HCT116 (cell line): ENCODE results near the gene HIGD1C. TPM values are rescaled to one million over a fixed set of nuclear protein-coding genes. Genes with fewer than 3 reads are reported as not detected.

ENCODE experiments used
- ATAC-seq: fragments of 200-7000 bp; cut with Tn5 transposase; 2 replicates; pipeline ENCODE4 v1.9.1; 2020; ENCODE audit warnings: mild to moderate bottlenecking, moderate library complexity
- BruUV-seq: library from RNA; stranded (reverse); fragments of 400-500 nt; replicated peaks from 2 replicates; lab custom pipeline; 2021; lab: Mats Ljungman, UMichigan
- CTCF ChIA-PET: fragments of 300-600 bp; sonication (Branson Sonifier 250); formaldehyde crosslinking; loops from one replicate; lab custom pipeline; 2021; ENCODE audit warnings: antibody characterized with exemption; lab: Charles Lee
- POLR2A ChIA-PET: fragments of 300-600, 350-600 bp; sonication (Branson Sonifier 250); formaldehyde crosslinking; loops from one replicate; lab custom pipeline; 2021; ENCODE audit warnings: antibody characterized with exemption; lab: Charles Lee
- RAD21 ChIA-PET, 2 experiments: fragments of 300-600 bp; sonication (Branson Sonifier 250); formaldehyde crosslinking; loops; one replicate each; lab custom pipeline; 2023; ENCODE audit warnings: low total read pairs in 2 of 2; ENCODE audit not compliant: uncharacterized antibody in 2 of 2, unreplicated experiment in 2 of 2, low non-redundant PET in 1 of 2; lab: Charles Lee
- DNase-seq: peaks from one replicate; pipeline ENCODE4 v3.0.0-alpha.2; 2010; ENCODE audit warnings: low read depth, low spot score
- H2AFZ ChIP-seq: fragments of 200-600 bp; shearing (Covaris generic), sonication (generic); 2 replicates; pipeline ENCODE4 v1.6.1; 2017; ENCODE audit warnings: low read depth, mixed run types, mixed read lengths, antibody characterized with exemption, low read length; ENCODE audit not compliant: poor library complexity, severe bottlenecking
- H3K27ac ChIP-seq: 2 replicates; pipeline ENCODE4 v1.5.1; 2012; ENCODE audit warnings: low read depth, low read length
- H3K27me3 ChIP-seq: fragments of 200-600 bp; sonication (generic); 2 replicates; pipeline ENCODE4 v1.6.1; 2016; ENCODE audit warnings: mixed run types, low read length, mixed read lengths; ENCODE audit not compliant: insufficient read depth
- H3K36me3 ChIP-seq, 2 experiments: fragments of 200-500 bp in 1 of 2; fragments of 200-600 bp in 1 of 2; sonication (Bioruptor generic) in 1 of 2; sonication (generic) in 1 of 2; 2 replicates each; pipeline versions ENCODE4 v1.5.1 to v1.6.1; 2014 to 2016; ENCODE audit warnings: low read length in 2 of 2, inconsistent platforms in 1 of 2, mixed read lengths in 1 of 2, mixed run types in 1 of 2; ENCODE audit not compliant: insufficient read depth in 2 of 2, control insufficient read depth in 1 of 2
- H3K4me1 ChIP-seq, 2 experiments: fragments of 200-600 bp in 1 of 2; sonication (generic) in 1 of 2; 2 replicates each; pipeline versions ENCODE4 v1.5.1 to v1.6.1; 2012 to 2017; ENCODE audit warnings: low read length in 2 of 2, inconsistent platforms in 1 of 2, mild to moderate bottlenecking in 1 of 2, mixed read lengths in 1 of 2, mixed run types in 1 of 2, moderate library complexity in 1 of 2; ENCODE audit not compliant: insufficient read depth in 2 of 2, control insufficient read depth in 1 of 2
- H3K4me2 ChIP-seq: fragments of 200-600 bp; sonication (generic); 2 replicates; pipeline ENCODE4 v1.6.1; 2017; ENCODE audit warnings: mixed run types, low read length, mixed read lengths
- H3K4me3 ChIP-seq, 2 experiments: fragments of 200-600 bp in 1 of 2; sonication (generic) in 1 of 2; replicated peaks in 1 of 2; 2 replicates each; pipeline ENCODE4 v1.5.1; 2011 to 2016; ENCODE audit warnings: low read length in 2 of 2, control low read depth in 1 of 2, low read depth in 1 of 2, mild to moderate bottlenecking in 1 of 2, mixed read lengths in 1 of 2, mixed run types in 1 of 2
- H3K79me2 ChIP-seq: fragments of 200-600 bp; sonication (generic); 2 replicates; pipeline ENCODE4 v1.6.1; 2017; ENCODE audit warnings: mild to moderate bottlenecking, mixed run types, low read length, moderate library complexity, mixed read lengths; ENCODE audit not compliant: insufficient read depth
- H3K9ac ChIP-seq: fragments of 200-600 bp; sonication (generic); 2 replicates; pipeline ENCODE4 v1.6.1; 2016; ENCODE audit warnings: low read length, mixed read lengths
- H3K9me2 ChIP-seq: fragments of 200-600 bp; sonication (generic), shearing (Covaris generic); 2 replicates; pipeline ENCODE4 v1.6.1; 2017; ENCODE audit warnings: mixed run types, mild to moderate bottlenecking, moderate library complexity; ENCODE audit not compliant: insufficient read depth
- H3K9me3 ChIP-seq, 2 experiments: fragments of 200-500 bp in 1 of 2; fragments of 200-600 bp in 1 of 2; sonication (Bioruptor generic) in 1 of 2; sonication (generic) in 1 of 2; 2 replicates each; pipeline ENCODE4 v1.6.1; 2014 to 2017; ENCODE audit warnings: low read length in 2 of 2, mixed read lengths in 2 of 2, inconsistent platforms in 1 of 2, low read depth in 1 of 2, mild to moderate bottlenecking in 1 of 2, mixed run types in 1 of 2, moderate library complexity in 1 of 2; ENCODE audit not compliant: control insufficient read depth in 1 of 2, insufficient read depth in 1 of 2
- H4K20me1 ChIP-seq: fragments of 200-600 bp; sonication (generic), shearing (Covaris generic); 2 replicates; pipeline ENCODE4 v1.6.1; 2017; ENCODE audit warnings: mixed run types, mild to moderate bottlenecking, moderate library complexity; ENCODE audit not compliant: insufficient read depth
- CBX3 ChIP-seq: IDR thresholded peaks from 2 replicates; pipeline ENCODE4 v1.6.1; 2012; ENCODE audit warnings: low read depth
- CEBPB ChIP-seq: IDR thresholded peaks from 2 replicates; pipeline ENCODE4 v1.6.1; 2012; ENCODE audit warnings: low read depth
- EZH2 ChIP-seq: fragments of 200-600 bp; sonication (generic); IDR thresholded peaks from 2 replicates; pipeline ENCODE4 v1.6.1; 2017; ENCODE audit warnings: antibody characterized with exemption, mixed run types
- EZH2phosphoT487 ChIP-seq: fragments of 200-600 bp; IDR thresholded peaks from 2 replicates; pipeline ENCODE4 v1.6.1; 2018; ENCODE audit warnings: antibody characterized with exemption, borderline replicate concordance
- JUND ChIP-seq: IDR thresholded peaks from 2 replicates; pipeline ENCODE4 v1.6.1; 2012
- RAD21 ChIP-seq: IDR thresholded peaks from 2 replicates; pipeline ENCODE4 v1.6.1; 2012; ENCODE audit warnings: low read depth, mild to moderate bottlenecking
- SIN3A ChIP-seq: IDR thresholded peaks from 2 replicates; pipeline ENCODE4 v1.6.1; 2012; ENCODE audit warnings: low read depth
- TCF7L2 ChIP-seq: IDR thresholded peaks from 2 replicates; pipeline ENCODE4 v1.7.0; 2011; ENCODE audit warnings: borderline replicate concordance, inconsistent platforms; ENCODE audit not compliant: insufficient read depth, insufficient read length; ENCODE audit errors: extremely low read depth
- YY1 ChIP-seq: IDR thresholded peaks from 2 replicates; pipeline ENCODE4 v1.6.1; 2011; ENCODE audit warnings: low read length, low read depth, moderate library complexity, mild to moderate bottlenecking; ENCODE audit not compliant: insufficient replicate concordance; ENCODE audit errors: extremely low read depth
- ZFX ChIP-seq: fragments of 450-650 bp; IDR thresholded peaks from 2 replicates; pipeline ENCODE4 v1.6.1; 2017
- intact Hi-C: fragments of 100-400 bp; cut with micrococcal nuclease; formaldehyde crosslinking; loops from 2 replicates; pipeline ENCODE4 v1.10.0; 2022
- total RNA-seq: library from RNA; stranded (reverse); gene quantifications from one replicate; pipeline ENCODE4 v1.2.1, GENCODE V29; 2021; ENCODE audit not compliant: unreplicated experiment
- TF ChIP-seq, protein P1 (sequence below): IDR thresholded peaks from 2 replicates; pipeline ENCODE4 v1.6.1; 2012
- TF ChIP-seq, protein P2 (sequence below): IDR thresholded peaks from 2 replicates; pipeline ENCODE4 v1.6.1; 2012
- TF ChIP-seq, protein P3 (sequence below): IDR thresholded peaks from 2 replicates; pipeline ENCODE4 v1.6.1; 2011; ENCODE audit warnings: mild to moderate bottlenecking, low read length, moderate library complexity; ENCODE audit not compliant: insufficient replicate concordance; ENCODE audit errors: extremely low read depth
- TF ChIP-seq, protein P4 (sequence below), 3 experiments: fragments of 200-600 bp in 1 of 3; sonication (generic) in 1 of 3; IDR thresholded peaks in 2 of 3; conservative IDR thresholded peaks in 1 of 3; 2 replicates each; pipeline ENCODE4 v1.5.1; 2012 to 2017; ENCODE audit warnings: low read depth in 2 of 3, low read length in 2 of 3, antibody characterized with exemption in 1 of 3, borderline replicate concordance in 1 of 3, control low read depth in 1 of 3, mild to moderate bottlenecking in 1 of 3, mixed read lengths in 1 of 3, mixed run types in 1 of 3, moderate library complexity in 1 of 3; ENCODE audit not compliant: insufficient read depth in 1 of 3

Gene HIGD1C
- total RNA-seq, 1 experiment from 2014 or later = not detected

DNA sequence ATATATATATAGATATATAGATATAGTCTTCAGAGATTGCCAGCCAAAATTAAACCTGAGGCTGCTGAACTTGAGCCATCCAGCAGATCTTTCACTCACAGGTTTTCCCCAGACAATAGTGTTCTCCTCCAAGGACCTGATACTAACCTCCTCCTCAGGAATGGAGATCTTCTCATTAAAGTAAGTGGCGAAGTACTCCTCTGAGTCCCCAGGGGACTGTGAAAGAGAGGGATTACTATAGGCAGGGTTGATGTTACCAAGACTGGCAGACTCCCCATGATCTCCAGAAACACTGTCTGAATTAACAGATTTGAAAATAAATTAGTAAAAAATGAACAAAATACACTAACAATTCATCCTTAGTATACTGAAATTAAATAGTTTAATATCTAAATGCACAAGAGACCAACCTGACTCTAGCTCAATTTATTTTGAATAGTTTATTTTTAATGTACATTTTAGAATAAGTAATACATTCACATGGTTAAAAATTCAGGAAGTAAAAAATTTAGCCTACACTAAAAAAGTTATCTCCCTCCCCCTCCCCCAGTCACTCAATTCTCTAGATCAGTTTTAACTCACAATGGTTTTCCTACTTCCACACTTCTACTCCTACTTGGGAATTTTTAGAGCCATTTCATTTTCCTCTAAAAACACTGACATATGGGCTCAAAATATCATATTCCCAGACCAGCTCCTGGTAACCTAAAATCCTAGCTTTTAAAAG is 56.1 kb downstream of the HIGD1C start:
- H3K4me1 ChIP-seq = peaks cover 20 to 22% of the 10 kb centered on the region in 2 experiments; a peak in 3 of 4 replicates

DNA sequence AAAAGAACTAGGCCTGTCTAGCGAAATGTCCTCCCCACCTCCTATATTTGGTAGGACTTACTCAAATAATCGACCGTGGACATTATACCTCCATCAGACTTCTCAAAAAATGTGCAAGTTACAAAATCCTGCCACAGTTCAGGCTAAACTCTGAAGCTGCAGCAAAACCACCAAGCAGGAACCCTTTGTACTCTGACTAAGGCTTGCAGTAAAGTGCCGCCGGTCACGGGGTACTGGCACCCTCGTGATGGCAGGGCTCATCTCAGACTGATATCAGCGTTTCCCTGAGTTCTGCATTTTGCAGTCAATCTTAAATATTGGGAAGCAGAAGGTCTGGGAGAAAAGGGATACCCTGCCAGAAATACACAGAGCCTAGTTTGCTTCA is 56.7 kb downstream of the HIGD1C start:
- Histone ChIP-seq H3K4me2 (no peak overlapping the region), H3K9me3 (no peaks in the 10 kb centered on the region), H3K36me3 (peaks cover 5% of the 10 kb centered on the region in 2 experiments; a peak in 2 of 4 replicates), H3K27me3 (no peaks in the 10 kb centered on the region), H4K20me1 (peaks cover 9% of the 10 kb centered on the region; the same call in 1 of the 2 replicates), H3K9ac (no peak overlapping the region), H3K4me3 (no peak overlapping the region), H2AFZ (no peak overlapping the region), H3K79me2 (peaks cover 27% of the 10 kb centered on the region), H3K9me2 (no peaks in the 10 kb centered on the region), H3K4me1 (peaks cover 23 to 24% of the 10 kb centered on the region in 2 experiments), H3K27ac (no peak overlapping the region)
- ChIA-PET CTCF (no interaction called here), RAD21 (no interaction called here), POLR2A (no interaction called here)
- intact Hi-C loops = no loop called here
- ATAC-seq (no peak), DNase-seq (no peak)
- BruUV-seq = no TSS peak
- TF ChIP-seq ZFX = no peak
- TF ChIP-seq, protein P1, sequence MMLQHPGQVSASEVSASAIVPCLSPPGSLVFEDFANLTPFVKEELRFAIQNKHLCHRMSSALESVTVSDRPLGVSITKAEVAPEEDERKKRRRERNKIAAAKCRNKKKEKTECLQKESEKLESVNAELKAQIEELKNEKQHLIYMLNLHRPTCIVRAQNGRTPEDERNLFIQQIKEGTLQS = no peak
- no peak for TF ChIP-seq EZH2
- TF ChIP-seq CEBPB = no peak
- TF ChIP-seq, protein P2, sequence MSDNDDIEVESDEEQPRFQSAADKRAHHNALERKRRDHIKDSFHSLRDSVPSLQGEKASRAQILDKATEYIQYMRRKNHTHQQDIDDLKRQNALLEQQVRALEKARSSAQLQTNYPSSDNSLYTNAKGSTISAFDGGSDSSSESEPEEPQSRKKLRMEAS = no peak
- no peak for TF ChIP-seq EZH2phosphoT487
- TF ChIP-seq RAD21 = no peak
- TF ChIP-seq, protein P3, sequence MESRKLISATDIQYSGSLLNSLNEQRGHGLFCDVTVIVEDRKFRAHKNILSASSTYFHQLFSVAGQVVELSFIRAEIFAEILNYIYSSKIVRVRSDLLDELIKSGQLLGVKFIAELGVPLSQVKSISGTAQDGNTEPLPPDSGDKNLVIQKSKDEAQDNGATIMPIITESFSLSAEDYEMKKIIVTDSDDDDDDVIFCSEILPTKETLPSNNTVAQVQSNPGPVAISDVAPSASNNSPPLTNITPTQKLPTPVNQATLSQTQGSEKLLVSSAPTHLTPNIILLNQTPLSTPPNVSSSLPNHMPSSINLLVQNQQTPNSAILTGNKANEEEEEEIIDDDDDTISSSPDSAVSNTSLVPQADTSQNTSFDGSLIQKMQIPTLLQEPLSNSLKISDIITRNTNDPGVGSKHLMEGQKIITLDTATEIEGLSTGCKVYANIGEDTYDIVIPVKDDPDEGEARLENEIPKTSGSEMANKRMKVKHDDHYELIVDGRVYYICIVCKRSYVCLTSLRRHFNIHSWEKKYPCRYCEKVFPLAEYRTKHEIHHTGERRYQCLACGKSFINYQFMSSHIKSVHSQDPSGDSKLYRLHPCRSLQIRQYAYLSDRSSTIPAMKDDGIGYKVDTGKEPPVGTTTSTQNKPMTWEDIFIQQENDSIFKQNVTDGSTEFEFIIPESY = no peak
- TF ChIP-seq, protein P4, sequence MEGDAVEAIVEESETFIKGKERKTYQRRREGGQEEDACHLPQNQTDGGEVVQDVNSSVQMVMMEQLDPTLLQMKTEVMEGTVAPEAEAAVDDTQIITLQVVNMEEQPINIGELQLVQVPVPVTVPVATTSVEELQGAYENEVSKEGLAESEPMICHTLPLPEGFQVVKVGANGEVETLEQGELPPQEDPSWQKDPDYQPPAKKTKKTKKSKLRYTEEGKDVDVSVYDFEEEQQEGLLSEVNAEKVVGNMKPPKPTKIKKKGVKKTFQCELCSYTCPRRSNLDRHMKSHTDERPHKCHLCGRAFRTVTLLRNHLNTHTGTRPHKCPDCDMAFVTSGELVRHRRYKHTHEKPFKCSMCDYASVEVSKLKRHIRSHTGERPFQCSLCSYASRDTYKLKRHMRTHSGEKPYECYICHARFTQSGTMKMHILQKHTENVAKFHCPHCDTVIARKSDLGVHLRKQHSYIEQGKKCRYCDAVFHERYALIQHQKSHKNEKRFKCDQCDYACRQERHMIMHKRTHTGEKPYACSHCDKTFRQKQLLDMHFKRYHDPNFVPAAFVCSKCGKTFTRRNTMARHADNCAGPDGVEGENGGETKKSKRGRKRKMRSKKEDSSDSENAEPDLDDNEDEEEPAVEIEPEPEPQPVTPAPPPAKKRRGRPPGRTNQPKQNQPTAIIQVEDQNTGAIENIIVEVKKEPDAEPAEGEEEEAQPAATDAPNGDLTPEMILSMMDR (IDR thresholded peaks at IDR 0.05 in 2 of 3, conservative IDR thresholded peaks at IDR 0.05 in 1 of 3; ENCODE audit: borderline replicate concordance in 1 of 3, insufficient read depth in 1 of 3, low read depth in 2 of 3, low read length in 2 of 3) = no peak
- TF ChIP-seq JUND = no peak
- TF ChIP-seq SIN3A = no peak

More for the DNA sequence above, 56.1 kb downstream of the HIGD1C start:
- H3K36me3 ChIP-seq = peaks cover 5% of the 10 kb centered on the region in 2 experiments; a peak in 2 of 4 replicates
- ATAC-seq (no peak), DNase-seq (no peak)
- H3K4me3 ChIP-seq = no peak overlapping the region
- no peak overlapping the region for H2AFZ ChIP-seq
- H3K9me3 ChIP-seq = no peaks in the 10 kb centered on the region
- POLR2A ChIA-PET = interaction anchor here (0.6 kb wide), 1 partner anchor 13 kb away, joined by 3 read pairs; no protein-coding TSS in a partner anchor
- BruUV-seq = no TSS peak
- RAD21 ChIA-PET = no interaction called here
- TF ChIP-seq ZFX (no peak), TCF7L2 (no peak), RAD21 (no peak), YY1 (no peak), SIN3A (no peak), CBX3 (no peak)
- TF ChIP-seq, protein P1 = no peak
- TF ChIP-seq, all 23 proteins: peak for 0
- Histone ChIP-seq H3K9me2 (no peaks in the 10 kb centered on the region), H3K9ac (no peak overlapping the region), H3K79me2 (peaks cover 25% of the 10 kb centered on the region), H3K4me2 (no peak overlapping the region), H3K27me3 (no peaks in the 10 kb centered on the region), H4K20me1 (peaks cover 9% of the 10 kb centered on the region; the same call in 1 of the 2 replicates), H3K27ac (no peak overlapping the region)
- CTCF ChIA-PET = no interaction called here
- intact Hi-C loops = no loop called here
